WERI-Rb-1 (cell line): ENCODE results near the gene LAPTM5.

ENCODE experiments used
- DNase-seq: peaks from one replicate; pipeline ENCODE4 v3.0.0-alpha.2; 2020
- H3K27ac ChIP-seq: fragments of 250-450 bp; sonication (Bioruptor Pico); 2 replicates; pipeline ENCODE4 v1.5.1; 2020; ENCODE audit warnings: mild to moderate bottlenecking, moderate library complexity
- H3K27me3 ChIP-seq: fragments of 250-450 bp; sonication (Bioruptor Pico); 2 replicates; pipeline ENCODE4 v1.5.1; 2021; ENCODE audit warnings: mild to moderate bottlenecking, low read depth, moderate library complexity; ENCODE audit not compliant: insufficient read depth, severe bottlenecking
- H3K36me3 ChIP-seq: fragments of 250-450 bp; sonication (Bioruptor Pico); 2 replicates; pipeline ENCODE4 v1.5.1; 2020; ENCODE audit warnings: mild to moderate bottlenecking, moderate library complexity
- H3K4me3 ChIP-seq: 2 replicates; pipeline ENCODE4 v1.5.1; 2011; ENCODE audit warnings: low read depth, mild to moderate bottlenecking, control low read depth, low read length
- H3K9me3 ChIP-seq: fragments of 250-450 bp; sonication (Bioruptor Pico); 2 replicates; pipeline ENCODE4 v1.5.1; 2021; ENCODE audit warnings: mild to moderate bottlenecking, moderate library complexity; ENCODE audit not compliant: severe bottlenecking
- TF ChIP-seq, protein P1 (sequence below): IDR thresholded peaks from 2 replicates; pipeline ENCODE4 v1.5.1; 2011; ENCODE audit warnings: low read depth, mild to moderate bottlenecking, control low read depth, inconsistent platforms, low read length

The LAPTM5 gene

DNA sequence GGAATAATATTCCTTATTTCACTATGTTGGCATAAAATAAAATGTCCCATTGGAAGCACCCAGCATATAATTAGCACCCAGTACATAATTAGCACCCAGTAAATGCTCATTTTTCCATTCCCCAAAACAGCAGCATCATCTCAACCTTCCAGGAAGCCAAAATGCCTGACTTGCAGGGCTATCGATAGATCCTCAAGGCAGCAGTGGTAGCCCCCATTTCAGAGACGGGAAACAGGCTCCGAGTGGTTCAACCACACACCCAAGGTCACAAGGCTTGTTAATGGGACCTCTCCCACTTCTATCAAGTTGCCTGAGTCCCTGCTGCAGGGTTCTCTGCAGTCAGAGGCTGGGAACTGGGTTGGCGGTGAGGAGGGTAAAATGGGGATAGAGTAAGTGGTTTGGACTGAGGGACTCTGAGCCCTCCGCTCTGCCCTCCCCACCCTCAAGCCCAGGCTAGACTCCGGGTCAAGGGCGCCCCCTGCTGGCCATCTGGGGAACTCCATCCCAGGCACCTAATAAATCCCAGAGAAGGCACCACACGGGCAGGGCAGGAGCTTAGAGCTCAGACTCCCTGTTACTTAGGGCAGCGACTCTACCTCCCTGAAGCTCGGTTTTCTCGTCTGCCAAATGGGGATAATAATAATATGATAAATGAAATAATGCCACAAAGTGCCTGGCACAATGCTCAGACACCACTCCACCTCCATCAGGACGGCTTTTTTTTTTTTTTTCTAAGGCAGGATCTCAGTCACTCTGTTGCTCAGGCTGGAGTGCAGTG lies 21.9 kb upstream of the LAPTM5 start:
- Histone ChIP-seq H3K4me3 (no peak overlapping the region), H3K27ac (no peak overlapping the region), H3K36me3 (no peaks in the 10 kb centered on the region), H3K27me3 (no peaks in the 10 kb centered on the region), H3K9me3 (no peaks in the 10 kb centered on the region)
- TF ChIP-seq, protein P1, sequence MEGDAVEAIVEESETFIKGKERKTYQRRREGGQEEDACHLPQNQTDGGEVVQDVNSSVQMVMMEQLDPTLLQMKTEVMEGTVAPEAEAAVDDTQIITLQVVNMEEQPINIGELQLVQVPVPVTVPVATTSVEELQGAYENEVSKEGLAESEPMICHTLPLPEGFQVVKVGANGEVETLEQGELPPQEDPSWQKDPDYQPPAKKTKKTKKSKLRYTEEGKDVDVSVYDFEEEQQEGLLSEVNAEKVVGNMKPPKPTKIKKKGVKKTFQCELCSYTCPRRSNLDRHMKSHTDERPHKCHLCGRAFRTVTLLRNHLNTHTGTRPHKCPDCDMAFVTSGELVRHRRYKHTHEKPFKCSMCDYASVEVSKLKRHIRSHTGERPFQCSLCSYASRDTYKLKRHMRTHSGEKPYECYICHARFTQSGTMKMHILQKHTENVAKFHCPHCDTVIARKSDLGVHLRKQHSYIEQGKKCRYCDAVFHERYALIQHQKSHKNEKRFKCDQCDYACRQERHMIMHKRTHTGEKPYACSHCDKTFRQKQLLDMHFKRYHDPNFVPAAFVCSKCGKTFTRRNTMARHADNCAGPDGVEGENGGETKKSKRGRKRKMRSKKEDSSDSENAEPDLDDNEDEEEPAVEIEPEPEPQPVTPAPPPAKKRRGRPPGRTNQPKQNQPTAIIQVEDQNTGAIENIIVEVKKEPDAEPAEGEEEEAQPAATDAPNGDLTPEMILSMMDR, result peak; percentile 89
- peak; percentile 93 for DNase-seq

DNA sequence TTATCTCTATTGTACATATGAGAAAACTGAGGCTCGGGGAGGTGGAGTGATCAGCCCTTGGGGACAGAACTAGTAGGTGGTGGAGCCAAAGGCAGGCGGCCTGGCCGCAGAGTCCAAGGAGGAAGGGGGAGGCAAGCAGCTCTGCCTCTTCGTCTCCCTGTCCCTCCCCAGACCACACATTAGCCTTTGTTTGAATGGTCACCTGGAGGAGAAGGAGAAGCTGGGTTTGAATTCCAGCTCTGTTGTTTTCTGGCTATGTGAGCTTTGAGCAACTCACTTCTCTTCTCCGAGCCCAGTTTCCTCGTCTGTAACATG lies 21.4 kb upstream of the LAPTM5 start:
- no peak for DNase-seq

DNA sequence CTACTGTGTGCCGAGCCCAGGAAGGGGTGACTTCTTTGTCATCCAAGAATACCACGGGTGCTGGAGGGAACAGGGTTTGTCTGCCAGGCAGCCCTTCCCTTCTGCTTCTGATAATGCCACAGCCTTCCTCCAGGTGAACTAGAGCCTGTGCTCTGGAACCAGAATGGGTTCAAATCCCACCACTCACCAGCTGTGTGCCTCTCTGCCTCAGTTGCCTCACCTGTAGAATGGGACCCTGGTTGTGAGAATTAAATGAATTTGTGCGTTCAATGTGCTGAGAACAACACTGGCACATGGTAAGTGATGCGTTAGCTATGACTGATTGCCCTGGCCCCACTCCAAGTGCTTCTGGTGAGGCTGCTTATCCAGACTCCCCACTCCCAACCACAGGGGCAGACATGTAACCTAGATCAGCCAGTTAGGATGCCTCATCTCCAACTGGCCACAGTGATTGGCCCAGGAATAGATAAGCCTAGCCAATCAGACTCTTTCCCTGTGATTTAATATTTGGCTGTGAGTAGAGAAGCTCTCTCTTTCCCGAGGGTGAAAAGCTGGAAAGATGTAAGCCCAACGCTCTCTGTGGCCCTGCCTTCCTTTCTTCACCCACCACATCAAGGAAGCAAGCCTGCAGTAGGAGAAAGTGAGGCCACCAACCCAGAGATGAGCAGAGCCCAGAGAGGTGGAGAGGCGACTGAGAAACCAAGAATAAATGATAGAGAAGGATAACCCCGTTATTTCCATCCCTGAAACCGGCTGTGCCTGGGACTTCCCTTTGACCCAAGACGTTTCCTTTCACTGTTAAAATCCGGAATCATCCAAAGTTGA lies 20.8 kb upstream of the LAPTM5 start:
- Histone ChIP-seq H3K4me3 (no peak overlapping the region), H3K27me3 (no peaks in the 10 kb centered on the region), H3K9me3 (no peaks in the 10 kb centered on the region), H3K27ac (no peak overlapping the region), H3K36me3 (no peaks in the 10 kb centered on the region)
- DNase-seq, result no peak
- TF ChIP-seq, protein P1, result no peak

More for the DNA sequence above, 21.4 kb upstream of the LAPTM5 start:
- no peak overlapping the region for H3K27ac ChIP-seq
- H3K4me3 ChIP-seq, result no peak overlapping the region
- no peaks in the 10 kb centered on the region for H3K9me3 ChIP-seq
- H3K27me3 ChIP-seq, result no peaks in the 10 kb centered on the region
- TF ChIP-seq, protein P1, result no peak
- no peaks in the 10 kb centered on the region for H3K36me3 ChIP-seq

DNA sequence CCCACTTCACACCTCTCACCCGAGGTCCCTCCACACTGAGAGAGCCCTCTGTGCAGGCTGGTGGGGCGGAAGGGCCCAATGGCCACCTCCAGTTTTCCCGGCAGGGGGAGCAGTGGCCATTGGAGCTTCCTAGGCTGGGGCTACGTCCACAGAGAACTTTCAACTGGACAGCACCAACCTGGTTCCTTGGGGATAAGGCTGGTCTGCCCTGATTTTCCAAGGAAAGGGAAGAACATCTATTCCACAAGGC lies 20.3 kb upstream of the LAPTM5 start:
- TF ChIP-seq, protein P1, result peak; percentile 41; the same call in 1 of the 2 replicates
- Histone ChIP-seq H3K36me3 (no peaks in the 10 kb centered on the region), H3K27me3 (no peaks in the 10 kb centered on the region), H3K9me3 (no peaks in the 10 kb centered on the region), H3K4me3 (no peak overlapping the region), H3K27ac (no peak overlapping the region)
- DNase-seq, result no peak

DNA sequence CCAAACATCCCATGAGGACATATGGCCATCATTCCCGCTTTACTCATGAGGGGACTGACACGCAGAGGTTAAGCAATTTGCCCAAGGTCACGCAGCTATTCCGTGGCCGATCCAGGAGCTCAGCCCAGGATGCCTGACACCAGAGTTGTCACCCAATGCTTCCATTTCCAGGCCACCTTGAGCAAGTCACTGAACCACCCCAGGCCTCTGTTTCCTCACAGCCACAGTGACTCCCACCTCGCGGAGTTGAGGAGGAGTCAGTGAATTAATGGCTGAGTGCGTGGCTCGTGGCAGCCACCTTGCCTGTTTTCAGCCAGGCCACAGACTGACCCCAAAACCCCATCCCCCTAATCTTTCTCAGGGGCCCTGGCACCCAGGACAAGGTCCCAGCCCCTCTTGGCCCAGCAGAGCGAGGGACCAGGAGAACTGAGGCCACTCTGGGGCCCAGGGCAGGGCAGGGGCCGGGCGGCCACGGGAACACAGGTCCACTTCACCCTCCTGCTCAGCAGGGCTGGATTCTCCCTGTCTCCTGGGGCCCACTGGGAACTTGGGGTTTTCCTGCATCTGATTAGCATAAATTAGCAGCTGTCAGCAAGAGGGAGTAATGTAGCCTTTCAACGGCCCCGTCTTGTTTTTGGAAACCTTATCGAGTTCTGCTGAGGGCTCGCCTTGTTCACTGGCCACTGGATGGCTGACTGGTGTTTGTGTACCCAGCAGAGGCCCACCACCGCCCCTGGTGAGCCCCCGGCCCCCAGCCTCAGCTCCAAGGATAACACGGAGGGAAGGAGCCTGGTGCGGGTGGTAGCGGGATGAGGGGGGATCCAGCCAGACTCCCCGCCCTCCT lies 19.7 kb upstream of the LAPTM5 start:
- Histone ChIP-seq H3K4me3 (no peak overlapping the region), H3K27me3 (no peaks in the 10 kb centered on the region), H3K9me3 (no peaks in the 10 kb centered on the region), H3K27ac (no peak overlapping the region), H3K36me3 (no peaks in the 10 kb centered on the region)
- TF ChIP-seq, protein P1, result no peak
- no peak for DNase-seq
